ENCODE data around the gene CCDC34.

The CCDC34 gene

GRCh38 chr11:27363576-27364117 is 632 bp upstream of the CCDC34 start:
- DNase-seq, result no peak
- TF ChIP-seq GATA1 (IDR thresholded peaks at IDR 0.05; ENCODE audit: low read depth, low read length) (no peak), POLR2A (IDR thresholded peaks at IDR 0.05; ENCODE audit: low read length) (no peak)

GRCh38 chr11:27361649-27362431 is 1.2 kb downstream of the CCDC34 start:
- TF ChIP-seq GATA1 (IDR thresholded peaks at IDR 0.05; ENCODE audit: low read depth, low read length), result no peak
- no peak for TF ChIP-seq POLR2A (IDR thresholded peaks at IDR 0.05; ENCODE audit: low read length)
- DNase-seq, result no peak

GRCh38 chr11:27358296-27358695 is 4.7 kb downstream of the CCDC34 start:
- TF ChIP-seq POLR2A (IDR thresholded peaks at IDR 0.05; ENCODE audit: low read length) (no peak), GATA1 (IDR thresholded peaks at IDR 0.05; ENCODE audit: low read depth, low read length) (no peak)
- DNase-seq, result no peak

- DNase-seq, result no peak
These were observed 5.8 kb downstream of the CCDC34 start for GRCh38 chr11:27357250-27357649.

GRCh38 chr11:27356624-27357222 is 6.3 kb downstream of the CCDC34 start:
- TF ChIP-seq POLR2A (IDR thresholded peaks at IDR 0.05; ENCODE audit: low read length) (no peak), GATA1 (IDR thresholded peaks at IDR 0.05; ENCODE audit: low read depth, low read length) (no peak)

More at GRCh38 chr11:27357250-27357649, 5.8 kb downstream of the CCDC34 start:
- TF ChIP-seq GATA1 (IDR thresholded peaks at IDR 0.05; ENCODE audit: low read depth, low read length) (no peak), POLR2A (IDR thresholded peaks at IDR 0.05; ENCODE audit: low read length) (no peak)

GRCh38 chr11:27355575-27356104 is 7.4 kb downstream of the CCDC34 start:
- DNase-seq, result no peak
- TF ChIP-seq GATA1 (IDR thresholded peaks at IDR 0.05; ENCODE audit: low read depth, low read length) (no peak), POLR2A (IDR thresholded peaks at IDR 0.05; ENCODE audit: low read length) (no peak)

More at GRCh38 chr11:27356624-27357222, 6.3 kb downstream of the CCDC34 start:
- DNase-seq, result no peak

- TF ChIP-seq POLR2A (IDR thresholded peaks at IDR 0.05; ENCODE audit: low read length) (no peak), GATA1 (IDR thresholded peaks at IDR 0.05; ENCODE audit: low read depth, low read length) (no peak)
These were observed 8.6 kb downstream of the CCDC34 start for GRCh38 chr11:27354359-27354965.

GRCh38 chr11:27353593-27354358 is 9.2 kb downstream of the CCDC34 start:
- TF ChIP-seq POLR2A (IDR thresholded peaks at IDR 0.05; ENCODE audit: low read length) (no peak), GATA1 (IDR thresholded peaks at IDR 0.05; ENCODE audit: low read depth, low read length) (no peak)
- DNase-seq, result peak in 1 of 2 experiments; percentile 24

More at GRCh38 chr11:27354359-27354965, 8.6 kb downstream of the CCDC34 start:
- no peak for DNase-seq

GRCh38 chr11:27352781-27353180 is 10.2 kb downstream of the CCDC34 start:
- no peak for TF ChIP-seq POLR2A (IDR thresholded peaks at IDR 0.05; ENCODE audit: low read length)
- TF ChIP-seq GATA1 (IDR thresholded peaks at IDR 0.05; ENCODE audit: low read depth, low read length), result no peak
- no peak for DNase-seq

GRCh38 chr11:27350511-27350910 is 12.5 kb downstream of the CCDC34 start:
- DNase-seq, result no peak

GRCh38 chr11:27349919-27350318 is 13.1 kb downstream of the CCDC34 start:
- TF ChIP-seq GATA1 (IDR thresholded peaks at IDR 0.05; ENCODE audit: low read depth, low read length) (no peak), POLR2A (IDR thresholded peaks at IDR 0.05; ENCODE audit: low read length) (no peak)
- DNase-seq, result no peak

More at GRCh38 chr11:27350511-27350910, 12.5 kb downstream of the CCDC34 start:
- no peak for TF ChIP-seq GATA1 (IDR thresholded peaks at IDR 0.05; ENCODE audit: low read depth, low read length)
- no peak for TF ChIP-seq POLR2A (IDR thresholded peaks at IDR 0.05; ENCODE audit: low read length)

- no peak for DNase-seq
- TF ChIP-seq POLR2A (IDR thresholded peaks at IDR 0.05; ENCODE audit: low read length) (no peak), GATA1 (IDR thresholded peaks at IDR 0.05; ENCODE audit: low read depth, low read length) (no peak)
These were observed 14.6 kb downstream of the CCDC34 start for GRCh38 chr11:27348340-27348873.

All from erythroblast (primary cell).